AG04450 (cell line): ENCODE data around the gene DLG3. TPM values are rescaled to one million over a fixed set of nuclear protein-coding genes. Genes with fewer than 3 reads are reported as not detected.
A peak's percentile ranks its signal among the peaks of the same experiment; 100 is the strongest.

Experiments used
- CTCF ChIA-PET: fragments of 300-600, 350-600 bp; formaldehyde crosslinking; extraction: SDS; loops from one replicate; lab custom pipeline; 2022; ENCODE audit warnings: antibody characterized with exemption, inconsistent platforms; lab: Charles Lee
- POLR2A ChIA-PET: fragments of 350-600 bp; formaldehyde crosslinking; extraction: SDS; loops from one replicate; lab custom pipeline; 2021; ENCODE audit warnings: antibody characterized with exemption, inconsistent platforms; lab: Yijun Ruan, JAX
- DNase-seq: peaks from one replicate; pipeline ENCODE4 v3.0.0-alpha.2; 2011; ENCODE audit warnings: low read depth, low spot score
- H3K27ac ChIP-seq: one replicate; pipeline ENCODE4 v1.5.1; 2012; ENCODE audit warnings: low read depth, low read length, control low read depth
- H3K27me3 ChIP-seq: one replicate; pipeline ENCODE4 v1.6.0; 2012; ENCODE audit warnings: low read length; ENCODE audit not compliant: control insufficient read depth, insufficient read depth
- H3K4me3 ChIP-seq: 2 replicates; pipeline ENCODE4 v1.5.1; 2011; ENCODE audit warnings: mild to moderate bottlenecking, low read depth, low read length, control low read depth
- H3K9me3 ChIP-seq: 2 replicates; pipeline ENCODE4 v1.5.1; 2012; ENCODE audit warnings: low read length; ENCODE audit not compliant: control insufficient read depth, insufficient read depth
- CTCF ChIP-seq: IDR thresholded peaks from 2 replicates; pipeline ENCODE4 v1.5.1; 2011; ENCODE audit warnings: low read depth, low read length, control low read depth, inconsistent platforms
- polyA plus RNA-seq: library from polyadenylated mRNA; depleted of rRNA; stranded (reverse); fragments of >200 nt; gene quantifications from 2 replicates; pipeline ENCODE4 v1.2.3, GENCODE V29; 2011

Gene DLG3
- polyA plus RNA-seq, 1 experiment = 29.2 TPM

DNA sequence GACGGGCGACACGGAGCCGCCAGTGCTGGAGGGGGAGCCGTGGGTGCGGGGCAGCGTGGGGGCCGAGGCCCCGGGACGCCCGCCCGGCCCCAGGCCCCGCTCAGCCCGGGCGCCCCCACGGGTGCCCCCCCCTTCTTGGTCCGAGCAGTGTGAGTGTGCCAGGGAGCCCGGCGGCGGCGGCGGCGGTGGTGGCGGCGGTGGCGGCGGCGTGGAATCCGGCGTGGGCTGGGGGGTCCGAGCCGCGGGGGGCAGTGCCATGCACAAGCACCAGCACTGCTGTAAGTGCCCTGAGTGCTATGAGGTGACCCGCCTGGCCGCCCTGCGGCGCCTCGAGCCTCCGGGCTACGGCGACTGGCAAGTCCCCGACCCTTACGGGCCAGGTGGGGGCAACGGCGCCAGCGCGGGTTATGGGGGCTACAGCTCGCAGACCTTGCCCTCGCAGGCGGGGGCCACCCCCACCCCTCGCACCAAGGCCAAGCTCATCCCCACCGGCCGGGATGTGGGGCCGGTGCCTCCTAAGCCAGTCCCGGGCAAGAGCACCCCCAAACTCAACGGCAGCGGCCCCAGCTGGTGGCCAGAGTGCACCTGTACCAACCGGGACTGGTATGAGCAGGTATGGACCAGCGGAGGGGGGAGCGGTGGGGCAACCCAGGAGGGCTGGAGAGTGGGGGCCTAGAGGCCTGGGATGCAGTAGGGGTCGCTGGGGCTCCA, 466 bp downstream of the DLG3 start:
- ChIA-PET CTCF (interaction anchor here (0.6 to 1.3 kb wide), 2 partner anchors 9 to 189 kb away, joined by 3 to 4 read pairs; no protein-coding TSS in a partner anchor), POLR2A (no interaction called here)
- no peak for TF ChIP-seq CTCF
- Histone ChIP-seq H3K27me3 (peaks cover 10% of the 10 kb centered on the region), H3K4me3 (peak overlapping the region; percentile 37), H3K27ac (no peak overlapping the region), H3K9me3 (no peaks in the 10 kb centered on the region)
- DNase-seq = no peak

DNA sequence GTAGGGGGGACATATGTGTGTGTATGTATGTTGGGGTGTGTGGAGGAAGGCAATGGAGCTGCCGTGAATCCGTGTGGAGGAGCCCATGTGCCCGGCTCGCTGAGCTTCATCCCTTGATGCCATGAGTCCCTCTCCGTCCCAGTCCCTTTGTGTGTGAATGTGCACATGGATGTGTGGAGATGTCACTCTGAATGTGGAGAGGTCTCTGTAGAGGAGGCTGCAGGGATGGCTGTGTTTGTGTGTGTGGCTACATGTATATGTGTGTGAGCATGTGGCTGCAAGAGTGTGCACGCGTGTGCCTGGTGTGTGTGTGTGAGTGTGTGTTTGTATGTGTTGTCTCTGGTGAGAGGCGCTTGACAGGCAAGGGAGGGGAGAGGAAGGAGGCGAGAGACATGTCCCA, 1.3 kb downstream of the DLG3 start:
- CTCF ChIA-PET = no interaction called here
- POLR2A ChIA-PET = no interaction called here
- Histone ChIP-seq H3K9me3 (no peaks in the 10 kb centered on the region), H3K27ac (no peak overlapping the region), H3K27me3 (peaks cover 10% of the 10 kb centered on the region), H3K4me3 (no peak overlapping the region)
- DNase-seq = no peak
- no peak for TF ChIP-seq CTCF

DNA sequence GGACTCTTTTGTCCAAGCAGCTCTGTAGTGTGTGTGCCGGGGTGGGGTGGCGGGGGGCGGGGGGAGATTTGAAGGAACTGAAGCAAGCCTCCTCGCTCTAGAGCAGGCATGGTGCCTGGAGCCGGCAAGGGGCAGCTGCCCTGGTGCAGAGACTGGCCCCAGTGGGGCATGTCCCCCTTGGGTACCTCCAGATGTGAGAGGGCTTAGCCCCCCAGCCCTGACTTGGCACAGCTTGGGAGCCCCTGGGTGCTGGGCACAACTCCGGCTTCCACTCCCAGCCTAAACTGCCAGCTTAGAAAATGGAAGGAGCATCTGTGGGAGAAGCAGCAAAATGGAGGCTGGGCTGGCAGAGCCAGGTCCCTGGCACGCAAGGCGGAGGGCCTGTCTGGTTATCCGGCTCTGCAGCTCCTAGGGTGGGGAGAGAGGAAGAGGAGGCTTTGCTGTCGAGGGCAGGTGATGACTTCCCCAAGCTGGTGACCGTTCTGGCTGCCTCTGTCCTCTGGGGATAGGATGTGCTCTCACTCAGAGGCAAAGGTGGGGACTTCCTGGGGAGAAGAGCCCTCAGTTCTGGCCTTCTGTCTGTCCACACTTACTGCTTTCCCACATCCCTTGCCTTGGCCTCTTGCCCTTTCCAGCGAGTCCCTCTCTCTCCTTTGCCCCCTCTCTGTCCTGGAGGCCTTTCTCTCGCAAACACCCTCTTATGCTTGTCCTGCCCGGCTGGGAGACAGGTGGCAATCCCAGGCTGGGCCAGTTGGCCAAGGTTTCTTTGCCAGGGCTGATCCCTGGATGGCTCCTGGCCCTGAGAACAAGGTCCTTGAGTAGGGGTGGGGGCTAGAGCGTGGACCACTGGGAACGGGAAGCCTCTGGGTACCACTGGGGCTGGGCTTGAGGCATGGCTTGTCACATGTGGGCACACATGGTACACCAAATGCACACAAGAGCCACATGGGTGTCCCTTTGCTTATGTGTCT, 2.0 kb downstream of the DLG3 start:
- ChIA-PET POLR2A (no interaction called here), CTCF (no interaction called here)
- Histone ChIP-seq H3K27ac (no peak overlapping the region), H3K9me3 (no peaks in the 10 kb centered on the region), H3K27me3 (peaks cover 8% of the 10 kb centered on the region), H3K4me3 (no peak overlapping the region)
- no peak for DNase-seq
- no peak for TF ChIP-seq CTCF

DNA sequence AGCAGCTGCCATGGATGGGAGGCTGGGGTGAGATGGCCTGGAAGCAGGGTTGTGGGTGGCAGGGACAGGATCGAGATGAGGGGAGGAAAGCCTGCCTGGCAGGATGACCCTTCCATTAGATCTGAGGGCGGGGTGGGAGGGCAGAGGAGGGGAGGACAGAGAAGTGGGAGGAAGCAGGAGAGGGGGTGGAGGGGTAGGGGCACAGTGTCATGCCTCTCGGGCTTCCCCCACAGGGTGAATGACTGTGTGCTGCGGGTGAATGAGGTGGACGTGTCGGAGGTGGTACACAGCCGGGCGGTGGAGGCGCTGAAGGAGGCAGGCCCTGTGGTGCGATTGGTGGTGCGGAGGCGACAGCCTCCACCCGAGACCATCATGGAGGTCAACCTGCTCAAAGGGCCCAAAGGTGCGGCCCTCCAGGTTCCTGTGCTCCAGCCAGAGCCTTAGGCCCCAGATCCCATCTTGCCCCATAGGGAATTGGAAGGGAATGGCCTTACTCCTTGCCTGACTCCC, 4.9 kb downstream of the DLG3 start:
- CTCF ChIA-PET = no interaction called here
- Histone ChIP-seq H3K27me3 (peaks cover 6% of the 10 kb centered on the region), H3K9me3 (no peaks in the 10 kb centered on the region), H3K27ac (no peak overlapping the region), H3K4me3 (no peak overlapping the region)
- POLR2A ChIA-PET = no interaction called here
- no peak for TF ChIP-seq CTCF
- no peak for DNase-seq
